MCF 10A (cell line): ENCODE results near the gene SFN. TPM values are rescaled to one million over a fixed set of nuclear protein-coding genes. Genes with fewer than 3 reads are reported as not detected.

ENCODE experiments used
- BruUV-seq: library from RNA; stranded (reverse); fragments of 400-500 nt; replicated peaks from 2 replicates; lab custom pipeline; 2021; lab: Mats Ljungman, UMichigan
- CTCF ChIA-PET: fragments of 300-600 bp; sonication (Branson Sonifier 250); formaldehyde crosslinking; extraction: SDS; loops from one replicate; lab custom pipeline; 2021; ENCODE audit warnings: antibody characterized with exemption, inconsistent platforms; lab: Yijun Ruan, JAX
- POLR2A ChIA-PET: fragments of 300-600, 350-650 bp; sonication (Branson Sonifier 250); formaldehyde crosslinking; extraction: SDS; loops from one replicate; lab custom pipeline; 2020; ENCODE audit warnings: antibody characterized with exemption, inconsistent platforms; lab: Yijun Ruan, JAX
- DNase-seq: peaks from one replicate; pipeline ENCODE4 v3.0.0-alpha.2; 2018; ENCODE audit not compliant: unreplicated experiment
- H3K27ac Mint-ChIP-seq: one replicate; pipeline ENCODE4 v1.8.0; 2022; ENCODE audit warnings: mild to moderate bottlenecking, low read depth, mixed read lengths; ENCODE audit not compliant: unreplicated experiment
- H3K27me3 Mint-ChIP-seq: one replicate; pipeline ENCODE4 v1.8.0; 2022; ENCODE audit warnings: mixed read lengths; ENCODE audit not compliant: insufficient read depth, unreplicated experiment
- H3K36me3 Mint-ChIP-seq: one replicate; pipeline ENCODE4 v1.8.0; 2022; ENCODE audit warnings: mild to moderate bottlenecking, moderate library complexity, mixed read lengths; ENCODE audit not compliant: insufficient read depth, unreplicated experiment
- H3K4me1 Mint-ChIP-seq: one replicate; pipeline ENCODE4 v1.8.0; 2022; ENCODE audit warnings: mixed read lengths; ENCODE audit not compliant: insufficient read depth, unreplicated experiment
- H3K4me3 Mint-ChIP-seq: one replicate; pipeline ENCODE4 v1.8.0; 2022; ENCODE audit warnings: mild to moderate bottlenecking, moderate library complexity, mixed read lengths; ENCODE audit not compliant: unreplicated experiment
- H3K9me3 Mint-ChIP-seq: one replicate; pipeline ENCODE4 v1.8.0; 2022; ENCODE audit warnings: mixed read lengths; ENCODE audit not compliant: unreplicated experiment
- CTCF ChIP-seq: fragments of 200-600 bp; IDR thresholded peaks from one replicate; pipeline ENCODE4 v1.8.0; 2022; ENCODE audit warnings: antibody characterized with exemption, mild to moderate bottlenecking; ENCODE audit not compliant: unreplicated experiment
- intact Hi-C: fragments of 100-400 bp; cut with micrococcal nuclease; formaldehyde crosslinking; loops from 2 replicates; pipeline ENCODE4 v1.14.1; 2022
- total RNA-seq: library from RNA; stranded (reverse); gene quantifications from 2 replicates; pipeline ENCODE4 v1.2.3, GENCODE V29; 2022

The SFN gene
- total RNA-seq, 1 experiment from 2014 or later: 337 TPM

- ChIA-PET POLR2A (interaction anchor here (0.6 to 1.8 kb wide), 9 partner anchors 9 to 107 kb away, joined by 3 to 6 read pairs (median 3); partner anchors contain the start of gene KDF1), CTCF (interaction anchor here (1.0 kb wide), 1 partner anchor 10 kb away, joined by 3 read pairs; no protein-coding TSS in a partner anchor)
- peak; percentile 36 for DNase-seq
- Mint-ChIP-seq H3K27me3 (no peaks in the 10 kb centered on the region), H3K36me3 (peaks cover 77% of the 10 kb centered on the region), H3K9me3 (no peaks in the 10 kb centered on the region), H3K4me1 (peaks cover 24% of the 10 kb centered on the region), H3K27ac (peak overlapping the region; percentile 71), H3K4me3 (peak overlapping the region; percentile 9)
- intact Hi-C loops: no loop called here
- no TSS peak for BruUV-seq
- no peak for TF ChIP-seq CTCF
Observed at GRCh38 chr1:26894263-26894662, 31.3 kb downstream of the SFN start.

- TF ChIP-seq CTCF: no peak
- ChIA-PET POLR2A (interaction anchor here (0.6 to 6.3 kb wide), 4 partner anchors 8 to 32 kb away, joined by 3 to 103 read pairs (median 4); partner anchors contain the start of gene GPN2), CTCF (interaction anchor here (0.6 to 1.0 kb wide), 2 partner anchors 11 to 44 kb away, joined by 4 to 5 read pairs; no protein-coding TSS in a partner anchor)
- Mint-ChIP-seq H3K4me1 (peaks cover 28% of the 10 kb centered on the region), H3K27ac (no peak overlapping the region), H3K9me3 (no peaks in the 10 kb centered on the region), H3K27me3 (no peaks in the 10 kb centered on the region), H3K36me3 (peaks cover 68% of the 10 kb centered on the region), H3K4me3 (no peak overlapping the region)
- intact Hi-C loops: no loop called here
- no TSS peak for BruUV-seq
- DNase-seq: no peak
Observed at GRCh38 chr1:26897351-26897750, 34.4 kb downstream of the SFN start.

- ChIA-PET POLR2A (interaction anchor here (0.7 to 6.3 kb wide), 29 partner anchors 8 to 900 kb away, joined by 3 to 103 read pairs (median 6); partner anchors contain the start of genes GPN2, KDF1, NUDC and RPS6KA1), CTCF (interaction anchor here (0.6 to 1.7 kb wide), 5 partner anchors 9 to 707 kb away, joined by 3 to 8 read pairs (median 4); no protein-coding TSS in a partner anchor)
- H3K9me3 Mint-ChIP-seq: no peaks in the 10 kb centered on the region
Observed at GRCh38 chr1:26900001-26900814, 37.3 kb downstream of the SFN start, which contains the start of gene GPATCH3. Gene GPATCH3 (minus strand): TSS chr1:26900467. CDS start chr1:26900442, 25 bp downstream.

More at GRCh38 chr1:26900001-26900814, 37.3 kb downstream of the SFN start, which contains the start of gene GPATCH3:
- intact Hi-C loops: no loop called here
- Mint-ChIP-seq H3K27ac (peak within 1 kb of the TSS; percentile 98), H3K36me3 (peaks cover 40% of the 10 kb centered on the region), H3K4me3 (peak within 1 kb of the TSS; percentile 90), H3K27me3 (no peaks in the 10 kb centered on the region), H3K4me1 (peaks cover 15% of the 10 kb centered on the region)
- TF ChIP-seq CTCF: no peak
- BruUV-seq: TSS peak; percentile 83
- DNase-seq: peak; percentile 94
